Stomach smooth muscle (tissue), 2 donors: ENCODE results near the gene UGT1A8.
"Not testable (repeated sequence)": the region's sequence is repeated elsewhere in the genome, so short reads cannot be mapped to it uniquely, and the experiment has no call there.

Source experiments
- H3K27ac ChIP-seq: one replicate; pipeline ENCODE4 v1.7.0; 2013; ENCODE audit warnings: mild to moderate bottlenecking, low read length, inconsistent platforms
- H3K27me3 ChIP-seq, 2 donors: one replicate each; pipeline ENCODE4 v1.7.0; 2013; ENCODE audit warnings: low read length in 2 of 2; ENCODE audit not compliant: insufficient read depth in 2 of 2, control insufficient read depth in 1 of 2
- H3K36me3 ChIP-seq, 2 donors: one replicate each; pipeline ENCODE4 v1.7.0; 2013; ENCODE audit warnings: low read length in 2 of 2; ENCODE audit not compliant: control insufficient read depth in 2 of 2, insufficient read depth in 2 of 2
- H3K4me1 ChIP-seq: one replicate; pipeline ENCODE4 v1.7.0; 2013; ENCODE audit warnings: low read length; ENCODE audit not compliant: control insufficient read depth, insufficient read depth
- H3K4me3 ChIP-seq, 2 donors: one replicate each; pipeline ENCODE4 v1.7.0; 2013; ENCODE audit warnings: low read length in 2 of 2
- H3K9ac ChIP-seq, 2 donors: one replicate each; pipeline ENCODE4 v1.7.0; 2013; ENCODE audit warnings: low read length in 2 of 2, mild to moderate bottlenecking in 1 of 2
- H3K9me3 ChIP-seq, 2 donors: one replicate each; pipeline ENCODE4 v1.7.0; 2013; ENCODE audit warnings: low read length in 2 of 2; ENCODE audit not compliant: control insufficient read depth in 2 of 2
- donor health status: healthy.
- donor health status: Pancreatic carcinoma.

Gene UGT1A8

GRCh38 chr2:233698740-233699139 lies 81.3 kb downstream of the UGT1A8 start:
- H3K9me3 ChIP-seq = no peaks in the 10 kb centered on the region
- H3K4me3 ChIP-seq = no peak overlapping the region
- no peaks in the 10 kb centered on the region for H3K4me1 ChIP-seq
- no peak overlapping the region for H3K27ac ChIP-seq
- H3K27me3 ChIP-seq = no peaks in the 10 kb centered on the region
- H3K36me3 ChIP-seq = no peaks in the 10 kb centered on the region
- H3K9ac ChIP-seq = no peak overlapping the region

GRCh38 chr2:233699424-233700027 lies 82.1 kb downstream of the UGT1A8 start:
- Histone ChIP-seq H3K27ac (no peak overlapping the region), H3K27me3 (no peaks in the 10 kb centered on the region), H3K4me1 (no peaks in the 10 kb centered on the region), H3K9ac (no peak overlapping the region), H3K4me3 (no peak overlapping the region), H3K9me3 (no peaks in the 10 kb centered on the region), H3K36me3 (no peaks in the 10 kb centered on the region)

- H3K9me3 ChIP-seq = no peaks in the 10 kb centered on the region
- H3K27ac ChIP-seq = no peak overlapping the region
- H3K9ac ChIP-seq = no peak overlapping the region
- H3K27me3 ChIP-seq = no peaks in the 10 kb centered on the region
- H3K4me1 ChIP-seq = no peaks in the 10 kb centered on the region
- H3K36me3 ChIP-seq = no peaks in the 10 kb centered on the region
- no peak overlapping the region for H3K4me3 ChIP-seq
Observed at GRCh38 chr2:233700028-233700635, 82.7 kb downstream of the UGT1A8 start.

GRCh38 chr2:233700842-233701241 lies 83.4 kb downstream of the UGT1A8 start:
- not testable (repeated sequence) for H3K4me3 ChIP-seq, H3K9me3 ChIP-seq, H3K36me3 ChIP-seq, H3K27ac ChIP-seq, H3K9ac ChIP-seq, H3K4me1 ChIP-seq, H3K27me3 ChIP-seq

GRCh38 chr2:233702238-233702637 lies 84.8 kb downstream of the UGT1A8 start:
- H3K4me1 ChIP-seq = no peaks in the 10 kb centered on the region

GRCh38 chr2:233705911-233706506 lies 88.6 kb downstream of the UGT1A8 start:
- H3K4me1 ChIP-seq = no peaks in the 10 kb centered on the region
- no peak overlapping the region for H3K9ac ChIP-seq
- H3K27ac ChIP-seq = no peak overlapping the region
- peaks cover under 1 to 2% of the 10 kb centered on the region in 2 donors for H3K27me3 ChIP-seq
- no peaks in the 10 kb centered on the region for H3K36me3 ChIP-seq
- H3K4me3 ChIP-seq = no peak overlapping the region
- no peaks in the 10 kb centered on the region for H3K9me3 ChIP-seq

More at GRCh38 chr2:233702238-233702637, 84.8 kb downstream of the UGT1A8 start:
- H3K9ac ChIP-seq = no peak overlapping the region
- no peaks in the 10 kb centered on the region for H3K27me3 ChIP-seq
- H3K4me3 ChIP-seq = no peak overlapping the region
- H3K27ac ChIP-seq = no peak overlapping the region
- no peaks in the 10 kb centered on the region for H3K36me3 ChIP-seq
- no peaks in the 10 kb centered on the region for H3K9me3 ChIP-seq

GRCh38 chr2:233706720-233707119 lies 89.3 kb downstream of the UGT1A8 start:
- H3K27ac ChIP-seq = no peak overlapping the region
- no peak overlapping the region for H3K9ac ChIP-seq
- H3K9me3 ChIP-seq = no peaks in the 10 kb centered on the region
- H3K4me3 ChIP-seq = no peak overlapping the region
- H3K36me3 ChIP-seq = no peaks in the 10 kb centered on the region
- no peaks in the 10 kb centered on the region for H3K4me1 ChIP-seq
- H3K27me3 ChIP-seq = peaks cover 2 to 3% of the 10 kb centered on the region in 2 donors

- Histone ChIP-seq H3K4me3 (no peak overlapping the region), H3K36me3 (no peaks in the 10 kb centered on the region), H3K27ac (no peak overlapping the region), H3K9me3 (no peaks in the 10 kb centered on the region), H3K9ac (no peak overlapping the region), H3K4me1 (no peaks in the 10 kb centered on the region), H3K27me3 (peaks cover 2 to 5% of the 10 kb centered on the region in 2 donors)
Observed at GRCh38 chr2:233707940-233708644, 90.7 kb downstream of the UGT1A8 start.

- Histone ChIP-seq H3K9me3 (no peaks in the 10 kb centered on the region), H3K4me1 (no peaks in the 10 kb centered on the region), H3K9ac (no peak overlapping the region), H3K4me3 (no peak overlapping the region), H3K36me3 (no peaks in the 10 kb centered on the region), H3K27me3 (peaks cover 2 to 5% of the 10 kb centered on the region in 2 donors), H3K27ac (no peak overlapping the region)
Observed at GRCh38 chr2:233708942-233709341, 91.5 kb downstream of the UGT1A8 start.

- no peak overlapping the region for H3K9ac ChIP-seq
- no peak overlapping the region for H3K4me3 ChIP-seq
- peaks cover 2 to 5% of the 10 kb centered on the region in 2 donors for H3K27me3 ChIP-seq
- no peaks in the 10 kb centered on the region for H3K36me3 ChIP-seq
- H3K9me3 ChIP-seq = no peaks in the 10 kb centered on the region
- H3K27ac ChIP-seq = no peak overlapping the region
- no peaks in the 10 kb centered on the region for H3K4me1 ChIP-seq
Observed at GRCh38 chr2:233711312-233712008, 94.0 kb downstream of the UGT1A8 start.
